ENCODE measurements around the gene SRP72.

DNA sequence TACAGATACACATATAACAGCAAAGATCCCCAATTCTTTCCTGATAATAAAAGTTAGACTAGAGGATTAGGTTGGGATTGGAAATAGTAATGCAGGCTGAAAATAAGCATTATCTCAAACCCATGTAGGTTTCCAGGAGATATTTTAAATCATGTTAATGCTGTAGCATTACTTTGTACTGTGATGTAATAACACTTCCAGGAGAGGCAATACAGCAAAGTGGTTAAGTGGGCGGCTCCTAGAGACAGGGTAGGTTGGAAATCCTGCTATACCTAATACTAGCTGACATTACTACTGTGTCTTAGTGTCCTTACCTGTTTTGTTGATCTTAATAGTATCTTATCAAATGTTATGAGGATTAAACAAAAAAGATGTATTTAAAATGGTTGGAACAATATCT is 21.7 kb upstream of the SRP72 start:
- TF ChIP-seq, protein P1, sequence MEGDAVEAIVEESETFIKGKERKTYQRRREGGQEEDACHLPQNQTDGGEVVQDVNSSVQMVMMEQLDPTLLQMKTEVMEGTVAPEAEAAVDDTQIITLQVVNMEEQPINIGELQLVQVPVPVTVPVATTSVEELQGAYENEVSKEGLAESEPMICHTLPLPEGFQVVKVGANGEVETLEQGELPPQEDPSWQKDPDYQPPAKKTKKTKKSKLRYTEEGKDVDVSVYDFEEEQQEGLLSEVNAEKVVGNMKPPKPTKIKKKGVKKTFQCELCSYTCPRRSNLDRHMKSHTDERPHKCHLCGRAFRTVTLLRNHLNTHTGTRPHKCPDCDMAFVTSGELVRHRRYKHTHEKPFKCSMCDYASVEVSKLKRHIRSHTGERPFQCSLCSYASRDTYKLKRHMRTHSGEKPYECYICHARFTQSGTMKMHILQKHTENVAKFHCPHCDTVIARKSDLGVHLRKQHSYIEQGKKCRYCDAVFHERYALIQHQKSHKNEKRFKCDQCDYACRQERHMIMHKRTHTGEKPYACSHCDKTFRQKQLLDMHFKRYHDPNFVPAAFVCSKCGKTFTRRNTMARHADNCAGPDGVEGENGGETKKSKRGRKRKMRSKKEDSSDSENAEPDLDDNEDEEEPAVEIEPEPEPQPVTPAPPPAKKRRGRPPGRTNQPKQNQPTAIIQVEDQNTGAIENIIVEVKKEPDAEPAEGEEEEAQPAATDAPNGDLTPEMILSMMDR (IDR thresholded peaks at IDR 0.05) = no peak
- TF ChIP-seq BHLHE40 (IDR thresholded peaks at IDR 0.05; ENCODE audit: low read depth, low read length) = no peak
- no peak for TF ChIP-seq RAD21 (conservative IDR thresholded peaks at IDR 0.05 in 1 of 2, IDR thresholded peaks at IDR 0.05 in 1 of 2)
- TF ChIP-seq, protein P2, sequence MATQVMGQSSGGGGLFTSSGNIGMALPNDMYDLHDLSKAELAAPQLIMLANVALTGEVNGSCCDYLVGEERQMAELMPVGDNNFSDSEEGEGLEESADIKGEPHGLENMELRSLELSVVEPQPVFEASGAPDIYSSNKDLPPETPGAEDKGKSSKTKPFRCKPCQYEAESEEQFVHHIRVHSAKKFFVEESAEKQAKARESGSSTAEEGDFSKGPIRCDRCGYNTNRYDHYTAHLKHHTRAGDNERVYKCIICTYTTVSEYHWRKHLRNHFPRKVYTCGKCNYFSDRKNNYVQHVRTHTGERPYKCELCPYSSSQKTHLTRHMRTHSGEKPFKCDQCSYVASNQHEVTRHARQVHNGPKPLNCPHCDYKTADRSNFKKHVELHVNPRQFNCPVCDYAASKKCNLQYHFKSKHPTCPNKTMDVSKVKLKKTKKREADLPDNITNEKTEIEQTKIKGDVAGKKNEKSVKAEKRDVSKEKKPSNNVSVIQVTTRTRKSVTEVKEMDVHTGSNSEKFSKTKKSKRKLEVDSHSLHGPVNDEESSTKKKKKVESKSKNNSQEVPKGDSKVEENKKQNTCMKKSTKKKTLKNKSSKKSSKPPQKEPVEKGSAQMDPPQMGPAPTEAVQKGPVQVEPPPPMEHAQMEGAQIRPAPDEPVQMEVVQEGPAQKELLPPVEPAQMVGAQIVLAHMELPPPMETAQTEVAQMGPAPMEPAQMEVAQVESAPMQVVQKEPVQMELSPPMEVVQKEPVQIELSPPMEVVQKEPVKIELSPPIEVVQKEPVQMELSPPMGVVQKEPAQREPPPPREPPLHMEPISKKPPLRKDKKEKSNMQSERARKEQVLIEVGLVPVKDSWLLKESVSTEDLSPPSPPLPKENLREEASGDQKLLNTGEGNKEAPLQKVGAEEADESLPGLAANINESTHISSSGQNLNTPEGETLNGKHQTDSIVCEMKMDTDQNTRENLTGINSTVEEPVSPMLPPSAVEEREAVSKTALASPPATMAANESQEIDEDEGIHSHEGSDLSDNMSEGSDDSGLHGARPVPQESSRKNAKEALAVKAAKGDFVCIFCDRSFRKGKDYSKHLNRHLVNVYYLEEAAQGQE (IDR thresholded peaks at IDR 0.05) = no peak
- TF ChIP-seq CHD2 (IDR thresholded peaks at IDR 0.05; ENCODE audit: low read length, partially characterized antibody) = no peak
- no peak for TF ChIP-seq FOSL2 (IDR thresholded peaks at IDR 0.05)
- TF ChIP-seq FOSL2 (CRISPR knock-in tag; IDR thresholded peaks at IDR 0.05) = no peak

All from A549 (cell line).